CD14-positive monocyte (primary cell): ENCODE data around the gene BAIAP2L1. TPM values are rescaled to one million over a fixed set of nuclear protein-coding genes. Genes with fewer than 3 reads are reported as not detected.

Experiments used
- DNase-seq, 3 donors: peaks; one replicate each; pipeline ENCODE4 v3.0.0-alpha.2; 2011 to 2022
- H2AFZ ChIP-seq: 2 replicates; pipeline ENCODE4 v1.6.0; 2012; ENCODE audit warnings: mild to moderate bottlenecking, low read depth, low read length, inconsistent platforms; ENCODE audit not compliant: insufficient read depth, poor library complexity, severe bottlenecking
- H3K27ac ChIP-seq, 2 donors: 1 replicate in 1 of 2; 2 replicates in 1 of 2; pipeline ENCODE4 v1.5.1; 2012 to 2013; ENCODE audit warnings: low read length in 2 of 2, control low read depth in 1 of 2, inconsistent platforms in 1 of 2, low read depth in 1 of 2, mild to moderate bottlenecking in 1 of 2
- H3K27me3 ChIP-seq, 2 donors: one replicate each; pipeline versions ENCODE4 v1.6.0 to v1.6.1; 2011 to 2013; ENCODE audit warnings: low read length in 2 of 2; ENCODE audit not compliant: control insufficient read depth in 2 of 2, insufficient read depth in 2 of 2
- H3K36me3 ChIP-seq, 2 donors: replicated peaks in 1 of 2; 1 replicate in 1 of 2; 2 replicates in 1 of 2; pipeline versions ENCODE4 v1.5.1 to v1.6.1; 2012 to 2013; ENCODE audit warnings: low read length in 2 of 2, control low read depth in 1 of 2, inconsistent platforms in 1 of 2, mild to moderate bottlenecking in 1 of 2; ENCODE audit not compliant: insufficient read depth in 2 of 2, control insufficient read depth in 1 of 2
- H3K4me1 ChIP-seq, 2 donors: 1 replicate in 1 of 2; 2 replicates in 1 of 2; pipeline versions ENCODE4 v1.5.1 to v1.6.1; 2012 to 2013; ENCODE audit warnings: low read length in 2 of 2, control low read depth in 1 of 2, inconsistent platforms in 1 of 2, mild to moderate bottlenecking in 1 of 2, moderate library complexity in 1 of 2; ENCODE audit not compliant: insufficient read depth in 2 of 2, control insufficient read depth in 1 of 2
- H3K4me2 ChIP-seq: replicated peaks from 2 replicates; pipeline ENCODE3; 2012; ENCODE audit warnings: low read length, moderate library complexity, mild to moderate bottlenecking; ENCODE audit not compliant: poor library complexity, severe bottlenecking; ENCODE audit errors: extremely low read depth
- H3K4me3 ChIP-seq, 3 experiments: fragments of 200-600 bp in 1 of 3; sonication (generic) in 1 of 3; replicated peaks in 1 of 3; 1 replicate in 2 of 3; 2 replicates in 1 of 3; pipeline ENCODE4 v1.5.1; 2011 to 2013; ENCODE audit warnings: low read length in 3 of 3, mild to moderate bottlenecking in 3 of 3, control low read depth in 2 of 3, low read depth in 2 of 3, inconsistent platforms in 1 of 3, moderate library complexity in 1 of 3
- H3K79me2 ChIP-seq: 2 replicates; pipeline ENCODE4 v1.6.0; 2012; ENCODE audit warnings: mild to moderate bottlenecking, control low read depth, inconsistent platforms, low read length, moderate library complexity; ENCODE audit not compliant: insufficient read depth
- H3K9ac ChIP-seq: 2 replicates; pipeline ENCODE4 v1.6.0; 2017; ENCODE audit warnings: low read length, mild to moderate bottlenecking; ENCODE audit not compliant: insufficient read depth, poor library complexity, severe bottlenecking
- H3K9me3 ChIP-seq, 2 donors: replicated peaks in 1 of 2; 1 replicate in 1 of 2; 2 replicates in 1 of 2; pipeline versions ENCODE4 v1.5.1 to v1.6.1; 2012 to 2013; ENCODE audit warnings: low read length in 2 of 2, control low read depth in 1 of 2; ENCODE audit not compliant: control insufficient read depth in 1 of 2, insufficient read depth in 1 of 2
- H4K20me1 ChIP-seq: 2 replicates; pipeline ENCODE4 v1.6.0; 2012; ENCODE audit warnings: mild to moderate bottlenecking, low read length, control low read depth, moderate library complexity; ENCODE audit not compliant: insufficient read depth
- H3K27ac Mint-ChIP-seq, 7 donors: one replicate each; pipeline ENCODE4 v1.8.0; 2020; ENCODE audit warnings: mild to moderate bottlenecking in 7 of 7, mixed read lengths in 7 of 7, moderate library complexity in 6 of 7, inconsistent platforms in 2 of 7
- H3K27me3 Mint-ChIP-seq, 3 donors: one replicate each; pipeline ENCODE4 v1.8.0; 2021 to 2022; ENCODE audit warnings: low read depth in 3 of 3, mild to moderate bottlenecking in 3 of 3, mixed read lengths in 3 of 3, moderate library complexity in 3 of 3, inconsistent platforms in 1 of 3
- H3K36me3 Mint-ChIP-seq, 2 donors: one replicate each; pipeline ENCODE4 v1.8.0; 2020; ENCODE audit warnings: mixed read lengths in 2 of 2, inconsistent platforms in 1 of 2, mild to moderate bottlenecking in 1 of 2
- H3K4me1 Mint-ChIP-seq: one replicate; pipeline ENCODE4 v1.8.0; 2020; ENCODE audit warnings: mild to moderate bottlenecking, mixed read lengths
- H3K4me3 Mint-ChIP-seq, 2 donors: one replicate each; pipeline ENCODE4 v1.8.0; 2020; ENCODE audit warnings: mild to moderate bottlenecking in 2 of 2, mixed read lengths in 2 of 2, moderate library complexity in 1 of 2
- H3K9me3 Mint-ChIP-seq, 7 donors: one replicate each; pipeline ENCODE4 v1.8.0; 2020 to 2022; ENCODE audit warnings: mixed read lengths in 7 of 7, mild to moderate bottlenecking in 6 of 7, moderate library complexity in 6 of 7, inconsistent platforms in 2 of 7
- CTCF ChIP-seq: fragments of 200-600 bp; IDR thresholded peaks from one replicate; pipeline ENCODE4 v1.8.0; 2022; ENCODE audit warnings: antibody characterized with exemption, mild to moderate bottlenecking
- WGBS: methylation state at CpG from one replicate; pipeline ENCODE4 v1.1.5; 2013; ENCODE audit warnings: missing lambda C conversion rate; ENCODE audit not compliant: insufficient coverage; 5-methylcytosine and 5-hydroxymethylcytosine counted together
- intact Hi-C, 2 donors: fragments of 100-400 bp; cut with micrococcal nuclease; formaldehyde crosslinking; loops; one replicate each; pipeline versions ENCODE4 v1.15.0 to v1.15.1; 2023
- polyA plus RNA-seq, 3 donors: library from polyadenylated mRNA; depleted of rRNA in 1 of 3; unstranded in 2 of 3; stranded (reverse) in 1 of 3; fragments of 300-500 nt in 2 of 3; fragments of >200 nt in 1 of 3; fragmentation: Illumina TruSeq in 2 of 3; gene quantifications; 1 replicate in 2 of 3; 2 replicates in 1 of 3; pipeline ENCODE4 v1.2.3, GENCODE V29; 2012 to 2021

Gene BAIAP2L1
- polyA plus RNA-seq, 3 donors = 0.17 to 0.52 TPM; not detected in 1

DNA sequence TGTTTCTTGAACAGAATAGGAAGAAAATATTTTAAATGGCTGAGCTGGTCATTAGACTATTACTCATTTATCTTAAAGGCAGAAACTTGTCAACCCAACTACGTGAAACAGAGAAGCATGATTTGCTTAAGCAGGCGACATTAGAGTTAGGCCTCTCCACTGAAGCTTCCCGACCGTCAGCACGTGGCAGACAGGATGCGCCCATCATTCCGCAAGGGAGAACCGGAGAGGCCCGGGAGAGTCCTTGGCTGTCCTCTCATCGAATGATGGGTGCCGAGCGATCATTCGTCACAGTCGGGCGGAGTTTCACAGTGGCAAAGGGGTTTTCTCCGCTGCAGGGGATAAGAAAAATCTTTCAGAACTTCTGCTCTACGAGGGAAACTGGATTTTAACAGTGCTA lies 107.6 kb downstream of the BAIAP2L1 start:
- H3K27me3 Mint-ChIP-seq = peaks cover 0 to 3% (median 0%) of the 10 kb centered on the region in 3 donors
- H3K4me3 Mint-ChIP-seq = no peak overlapping the region
- H3K27me3 ChIP-seq = no peaks in the 10 kb centered on the region
- H3K27ac Mint-ChIP-seq = peak overlapping the region in 3 of 7 donors; percentile 13 to 31 (median 26)
- H3K4me1 ChIP-seq = peaks cover 7 to 14% of the 10 kb centered on the region in 2 donors
- peaks cover 99% of the 10 kb centered on the region for H4K20me1 ChIP-seq
- H3K36me3 ChIP-seq = peaks cover 62 to 86% of the 10 kb centered on the region in 2 donors
- no peak for DNase-seq
- no peaks in the 10 kb centered on the region for H3K9me3 ChIP-seq
- no peak overlapping the region for H3K9ac ChIP-seq
- no peak overlapping the region for H3K4me2 ChIP-seq
- peaks cover 63% of the 10 kb centered on the region for H3K79me2 ChIP-seq
- H3K4me3 ChIP-seq = no peak overlapping the region
- H3K4me1 Mint-ChIP-seq = peaks cover 16% of the 10 kb centered on the region
- WGBS = 96% methylated on average over 17 of the region's 17 CpGs
- TF ChIP-seq CTCF = no peak
- intact Hi-C loops = no loop called here
- no peaks in the 10 kb centered on the region for H3K9me3 Mint-ChIP-seq
- peaks cover 50 to 84% of the 10 kb centered on the region in 2 donors for H3K36me3 Mint-ChIP-seq
- no peak overlapping the region for H2AFZ ChIP-seq
- H3K27ac ChIP-seq = no peak overlapping the region

DNA sequence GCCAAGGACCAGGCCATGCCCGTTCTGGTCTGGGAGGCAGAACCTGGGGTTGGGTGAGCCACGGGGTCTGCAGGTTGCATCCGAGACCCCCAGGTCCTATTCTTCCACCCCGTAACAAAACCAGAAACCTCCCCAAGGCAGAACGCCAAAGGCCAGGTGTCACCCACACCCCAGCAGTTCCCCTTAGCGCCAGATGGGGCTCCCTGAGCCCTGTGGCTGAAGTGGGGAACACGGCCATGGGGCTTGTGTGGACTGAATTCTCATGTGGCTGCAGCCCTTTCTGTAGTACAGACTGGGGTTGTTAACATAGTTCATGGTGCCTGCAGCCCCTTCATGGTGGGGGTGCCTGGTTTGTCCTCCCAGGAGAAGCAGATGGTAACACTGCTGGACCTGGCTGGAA lies 109.2 kb downstream of the BAIAP2L1 start:
- no peak overlapping the region for H3K4me3 ChIP-seq
- peaks cover 74 to 94% of the 10 kb centered on the region in 2 donors for H3K36me3 ChIP-seq
- no peak for DNase-seq
- H3K27me3 ChIP-seq = no peaks in the 10 kb centered on the region
- H3K79me2 ChIP-seq = peaks cover 78% of the 10 kb centered on the region
- peaks cover 22 to 29% of the 10 kb centered on the region in 2 donors for H3K4me1 ChIP-seq
- Mint-ChIP-seq H3K36me3 (peaks cover 49 to 85% of the 10 kb centered on the region in 2 donors), H3K27ac (peak overlapping the region in 2 of 7 donors; percentile 8 to 10), H3K4me1 (peaks cover 30% of the 10 kb centered on the region), H3K27me3 (peaks cover 0 to 2% (median 0%) of the 10 kb centered on the region in 3 donors), H3K9me3 (no peaks in the 10 kb centered on the region), H3K4me3 (no peak overlapping the region)
- 89% methylated on average over 6 of the region's 7 CpGs for WGBS
- H2AFZ ChIP-seq = no peak overlapping the region
- no peak overlapping the region for H3K27ac ChIP-seq
- peak; percentile 19 for TF ChIP-seq CTCF
- intact Hi-C loops = no loop called here
- H3K9me3 ChIP-seq = no peaks in the 10 kb centered on the region
- H4K20me1 ChIP-seq = peaks cover 100% of the 10 kb centered on the region
- no peak overlapping the region for H3K4me2 ChIP-seq
- no peak overlapping the region for H3K9ac ChIP-seq
